GM19397 (cell line): Measurements from ENCODE around the gene MRPS23.
A peak's percentile ranks its signal among the peaks of the same experiment; 100 is the strongest.

ENCODE experiments used
- ATAC-seq: cut with Tn5 transposase; IDR thresholded peaks from one replicate; pipeline ENCODE4 v1.9.1; 2021; ENCODE audit warnings: mild to moderate bottlenecking, moderate library complexity; ENCODE audit not compliant: unreplicated experiment

The MRPS23 gene

DNA sequence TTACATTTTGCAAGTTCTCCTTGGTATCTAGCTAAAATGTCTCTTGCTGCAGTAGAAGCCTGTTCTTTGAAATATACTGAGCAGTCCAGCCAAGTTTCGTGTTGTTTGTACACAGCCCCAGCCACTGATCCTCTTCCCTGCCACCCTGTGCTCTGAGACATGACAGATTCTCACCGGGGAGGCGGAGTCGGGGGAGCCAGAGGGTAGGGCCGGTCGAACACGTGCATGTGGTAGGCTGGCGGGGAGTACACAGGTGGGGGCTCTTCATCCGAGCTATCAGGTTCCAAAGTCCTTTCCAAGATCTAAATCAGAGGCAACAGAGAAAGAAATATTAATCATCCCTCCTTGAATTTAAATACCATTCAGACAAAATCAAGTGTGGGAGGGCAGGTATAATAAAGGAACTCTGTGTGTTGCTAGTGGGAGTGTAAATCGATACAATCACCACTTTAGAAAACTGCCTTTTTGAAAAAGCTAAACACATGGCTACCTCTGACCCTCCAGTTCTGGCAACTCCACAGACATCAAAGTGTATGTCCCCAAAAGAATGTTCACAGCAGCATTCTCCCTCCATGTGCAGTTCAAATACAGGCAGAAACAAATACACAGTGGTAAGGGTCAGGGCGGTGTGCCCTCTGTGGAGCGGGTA is 29.7 kb upstream of the MRPS23 start:
- ATAC-seq, result no peak

DNA sequence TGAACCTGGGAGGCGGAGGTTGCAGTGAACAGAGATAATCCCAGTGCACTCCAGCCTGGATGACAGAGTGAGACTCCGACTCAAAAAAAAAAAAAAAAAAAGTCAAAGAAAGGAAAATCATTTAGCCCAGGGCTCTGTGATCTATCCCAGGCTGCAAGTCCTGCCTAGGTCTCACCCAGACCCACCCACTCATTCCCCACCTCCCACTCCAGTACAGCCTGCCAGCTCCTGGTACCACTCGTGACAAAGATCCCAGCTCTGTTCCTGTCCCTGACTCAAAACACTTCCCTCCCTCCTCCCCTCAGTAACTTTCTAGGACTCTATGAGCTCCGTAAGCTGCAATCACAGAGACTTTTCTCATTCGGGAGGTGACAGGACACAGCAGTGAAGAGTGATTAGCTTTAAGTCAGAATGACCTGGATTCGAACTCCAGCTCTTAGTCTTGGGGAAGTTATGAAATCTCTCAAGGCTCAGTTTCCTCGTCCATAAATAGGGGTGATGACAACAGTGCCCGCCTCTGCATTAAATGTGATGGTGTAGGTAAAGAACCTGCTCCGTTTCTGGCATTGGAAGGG is 28.0 kb upstream of the MRPS23 start:
- no peak for ATAC-seq

DNA sequence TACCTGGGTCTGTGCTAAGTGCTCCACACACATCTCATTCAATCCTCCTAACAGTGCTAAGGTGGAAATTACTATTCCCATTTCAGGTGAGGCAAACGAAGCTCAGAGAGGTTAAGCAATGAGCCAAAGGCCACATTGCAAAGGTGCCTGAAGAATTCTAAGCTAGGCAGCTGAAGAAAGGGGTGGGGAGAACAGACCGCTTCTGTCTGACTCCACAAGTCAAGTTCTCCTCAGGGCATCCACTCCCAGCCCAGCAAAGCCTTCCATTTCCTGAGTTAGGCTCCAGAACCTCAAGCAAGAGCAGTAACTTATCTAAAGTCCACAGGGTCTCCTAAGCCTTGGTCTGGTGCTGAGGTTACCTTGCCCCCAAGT is 27.0 kb upstream of the MRPS23 start:
- no peak for ATAC-seq

DNA sequence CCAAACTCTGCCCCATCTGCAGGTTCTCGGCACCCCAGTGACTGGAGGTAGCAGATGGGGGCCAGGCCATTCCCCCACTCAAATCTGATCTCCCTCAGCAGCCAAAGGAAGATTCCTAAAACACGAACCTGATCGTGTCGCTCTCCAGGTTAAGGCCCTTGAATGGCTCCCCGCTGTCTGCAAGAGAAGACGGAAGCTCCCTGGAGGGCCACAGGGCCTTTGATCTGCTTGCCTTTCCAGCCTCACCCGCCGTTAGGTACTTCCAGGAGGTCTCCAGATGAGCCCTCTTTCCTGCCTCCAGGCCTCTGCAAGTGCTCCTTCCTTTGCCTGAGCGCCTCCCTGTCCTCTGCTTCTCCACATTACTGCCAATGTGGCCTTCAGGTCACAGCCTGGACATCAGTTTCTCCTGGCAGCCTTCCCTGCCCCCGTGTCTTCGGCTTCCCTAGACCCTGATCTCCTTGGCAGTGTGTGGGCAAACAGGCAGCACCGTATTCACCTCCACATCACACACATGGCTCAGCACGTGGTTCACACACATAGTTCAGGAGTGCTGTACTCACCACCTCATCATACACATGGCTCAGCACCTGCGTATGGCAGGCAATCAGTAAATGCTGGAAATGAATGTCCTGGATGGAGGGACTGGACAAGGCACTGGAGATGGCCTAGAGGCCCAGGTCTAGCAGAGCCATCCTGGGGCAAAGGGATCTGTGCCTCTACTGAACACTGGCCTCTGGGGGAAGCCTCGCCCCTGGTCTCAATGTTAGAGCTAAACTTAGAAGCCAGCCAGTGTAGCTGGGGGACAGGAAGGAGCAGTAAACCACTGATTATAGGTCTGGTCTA is 26.4 kb upstream of the MRPS23 start:
- ATAC-seq, result no peak

DNA sequence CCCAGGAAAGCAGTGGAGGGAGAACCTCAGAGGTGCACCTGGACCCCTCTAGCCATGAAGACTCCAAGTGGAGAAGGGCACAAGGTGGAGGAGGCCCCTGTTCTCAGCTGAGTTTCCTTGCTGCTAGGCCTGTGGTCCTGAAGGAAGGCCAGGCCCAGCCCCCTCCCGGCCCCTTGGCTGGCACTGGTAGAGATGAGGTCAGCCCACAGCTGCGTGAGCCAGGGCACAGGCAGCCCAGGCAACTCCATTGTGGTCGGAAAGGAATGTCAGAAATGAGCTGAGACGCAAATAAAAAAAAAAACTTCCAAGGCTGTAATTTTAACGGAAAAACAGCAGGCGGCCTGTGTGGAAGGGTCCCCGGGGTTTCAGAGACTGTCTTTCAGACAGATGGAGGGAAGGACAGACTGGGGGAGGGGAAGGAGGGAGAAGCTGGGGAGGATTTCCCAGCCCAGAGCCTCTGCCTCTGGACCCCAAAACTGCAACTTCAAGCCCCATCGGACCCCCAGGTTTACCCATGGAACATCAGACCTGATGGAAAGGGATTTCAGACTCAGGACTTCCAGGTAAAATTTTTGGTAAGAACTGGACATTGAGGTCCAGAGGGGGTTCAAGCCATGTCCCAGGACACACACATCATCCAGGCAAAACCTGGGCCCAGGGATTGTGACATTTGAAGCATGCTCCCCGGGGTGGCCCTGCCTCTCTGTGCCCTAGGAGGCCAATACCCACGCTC is 25.6 kb upstream of the MRPS23 start:
- ATAC-seq, result no peak

DNA sequence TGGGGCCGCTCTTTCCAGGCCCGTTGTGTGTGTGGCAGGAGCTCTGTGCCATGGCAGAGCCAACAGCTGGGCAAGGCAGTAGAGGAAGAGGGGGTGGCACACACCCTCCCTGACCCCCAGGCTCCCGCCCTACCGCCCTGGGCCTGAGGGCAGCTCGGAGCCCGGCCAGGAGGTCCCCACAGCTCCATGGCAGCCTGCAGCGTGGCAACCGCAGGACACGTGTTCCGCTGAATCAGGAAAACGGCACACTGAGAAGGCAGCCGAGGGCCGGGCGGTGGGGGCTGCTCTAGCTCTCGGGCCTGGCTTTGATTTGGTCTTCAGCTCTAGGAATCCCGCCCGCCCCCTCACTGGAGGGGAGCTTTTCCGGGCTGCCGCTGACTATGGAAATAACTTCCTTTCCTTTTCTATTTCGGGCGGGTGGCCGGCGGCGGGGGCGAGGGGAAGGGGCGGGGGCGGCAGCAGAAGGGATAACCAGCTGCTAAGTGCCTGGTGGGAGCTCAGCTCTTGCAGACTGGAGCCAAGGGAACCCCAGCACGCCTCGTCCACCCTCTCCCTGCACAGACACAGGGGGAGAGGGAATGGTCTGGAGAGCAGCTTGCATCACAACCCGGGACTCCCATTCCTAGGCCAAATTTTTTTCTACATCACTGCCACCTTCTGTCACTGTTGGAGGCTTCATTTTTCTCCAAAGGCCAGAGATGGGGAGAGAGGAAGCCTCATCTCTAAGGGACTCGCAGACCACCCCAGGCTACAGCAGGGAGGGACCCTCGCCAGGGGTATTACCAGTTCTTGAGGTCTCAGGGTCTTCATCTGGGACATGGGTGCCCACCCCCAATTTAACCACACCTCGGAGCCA is 24.8 kb upstream of the MRPS23 start:
- ATAC-seq, result no peak

DNA sequence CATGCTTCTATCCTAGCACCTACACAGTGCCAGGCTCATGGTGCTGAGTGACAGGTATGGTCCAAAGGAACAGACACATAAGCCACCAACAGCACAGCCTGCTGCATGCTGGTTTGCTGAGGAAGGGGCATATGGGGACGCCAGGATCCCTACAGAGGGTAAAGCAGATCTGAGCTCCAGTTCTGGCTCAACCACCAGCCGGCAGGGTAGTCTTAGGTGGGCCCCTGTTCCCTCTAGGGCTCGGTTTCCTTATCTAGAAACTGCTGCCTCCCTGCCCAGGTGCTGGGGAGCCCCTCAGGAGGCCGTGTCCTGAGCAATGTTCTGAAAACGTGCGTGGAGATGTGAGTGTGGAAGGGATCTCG is 24.2 kb upstream of the MRPS23 start:
- ATAC-seq, result no peak

DNA sequence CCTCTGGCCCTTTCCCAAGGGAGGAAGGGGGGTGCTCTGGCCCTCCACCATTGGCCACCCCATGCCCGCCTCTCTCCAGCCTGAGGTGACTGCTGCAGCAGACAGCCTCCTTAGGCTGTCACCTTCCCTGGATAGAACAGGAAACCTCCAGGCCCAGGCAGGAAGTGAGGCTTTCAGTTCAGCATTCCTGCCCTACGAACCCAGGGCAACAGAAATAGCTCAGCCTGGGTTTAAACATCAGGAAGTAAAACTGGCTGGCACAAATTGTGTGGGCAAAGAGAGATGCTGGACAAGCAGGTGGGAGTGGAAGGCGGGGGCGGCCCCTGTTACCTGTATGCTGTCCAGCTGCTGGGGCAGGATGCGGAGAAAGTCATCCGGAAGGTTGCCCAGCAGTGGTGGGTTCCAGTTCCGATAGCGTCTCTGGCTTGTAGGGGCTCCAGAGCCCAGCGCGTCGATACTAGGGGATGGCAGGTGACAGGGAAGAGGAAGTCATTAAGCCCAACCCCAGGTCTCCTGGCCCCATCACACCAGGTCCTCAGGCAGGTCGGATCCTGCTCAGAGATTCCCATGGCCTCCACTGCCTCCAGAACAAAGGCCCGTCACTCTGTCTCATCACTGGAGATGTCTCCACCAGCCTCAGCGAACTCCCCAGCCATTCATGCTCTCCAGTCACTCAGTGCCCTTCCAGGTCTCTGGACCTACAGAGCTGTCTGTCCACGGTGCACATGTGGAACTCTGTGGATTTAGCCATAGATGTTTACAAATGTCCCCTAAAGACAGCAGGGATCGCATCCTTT is 23.6 kb upstream of the MRPS23 start:
- no peak for ATAC-seq

DNA sequence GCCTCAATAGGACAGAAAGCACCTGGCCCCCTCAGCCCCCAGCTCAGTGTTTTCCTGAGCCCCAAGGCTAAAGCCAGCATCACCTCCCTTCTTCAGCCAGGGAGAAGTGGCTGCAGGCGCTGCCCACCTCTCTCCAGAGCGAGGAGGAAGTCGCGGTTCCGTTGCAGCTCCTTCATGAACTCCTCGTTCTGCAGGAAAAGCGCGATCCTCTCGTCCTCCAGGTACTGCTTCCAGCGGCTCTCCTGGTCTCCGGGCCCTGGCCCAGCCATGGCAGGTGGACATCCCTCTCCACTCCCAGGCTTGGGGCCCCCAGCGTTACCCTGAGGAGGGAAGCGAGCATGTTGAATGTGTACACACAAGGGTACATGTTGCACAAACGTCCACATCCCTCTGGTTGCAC is 22.7 kb upstream of the MRPS23 start:
- no peak for ATAC-seq

DNA sequence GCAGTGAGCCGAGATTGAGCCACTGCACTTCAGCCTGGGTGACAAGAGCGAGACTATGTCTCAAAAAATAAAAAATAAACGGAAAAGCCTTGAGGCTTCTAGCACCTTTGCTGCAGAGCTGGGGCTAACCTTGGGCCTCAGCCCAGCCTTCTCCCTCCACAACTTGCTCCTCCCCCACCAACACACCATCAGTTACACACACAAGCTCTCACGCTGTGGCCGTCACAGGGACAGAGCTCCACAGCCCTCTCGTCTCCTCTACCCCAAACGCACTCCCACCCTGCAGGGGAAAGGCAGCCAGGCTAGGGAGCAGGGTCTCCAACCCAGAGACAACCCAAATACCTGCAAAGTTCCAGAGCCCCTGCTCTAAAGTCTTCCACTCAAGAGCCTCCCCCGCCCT is 22.0 kb upstream of the MRPS23 start:
- ATAC-seq, result no peak

DNA sequence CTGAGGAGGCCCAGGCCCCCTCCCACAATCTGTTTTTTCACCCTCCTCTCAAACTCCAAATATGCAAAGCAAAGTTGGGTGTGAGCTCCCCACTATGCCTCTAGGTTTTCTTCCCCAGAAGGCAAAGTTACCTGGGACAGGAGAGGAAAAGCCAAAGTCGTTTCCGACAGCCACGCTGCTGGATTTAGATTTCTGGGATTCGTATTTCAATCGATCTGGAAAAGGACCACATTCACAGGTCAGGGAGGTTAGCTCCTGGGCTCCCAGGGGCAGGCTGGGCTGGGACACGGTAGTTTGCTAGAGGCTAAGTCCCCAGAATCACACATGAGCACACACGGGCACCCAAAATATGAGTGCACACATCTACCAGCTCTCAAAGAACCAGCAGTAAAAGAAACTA is 21.3 kb upstream of the MRPS23 start:
- no peak for ATAC-seq

DNA sequence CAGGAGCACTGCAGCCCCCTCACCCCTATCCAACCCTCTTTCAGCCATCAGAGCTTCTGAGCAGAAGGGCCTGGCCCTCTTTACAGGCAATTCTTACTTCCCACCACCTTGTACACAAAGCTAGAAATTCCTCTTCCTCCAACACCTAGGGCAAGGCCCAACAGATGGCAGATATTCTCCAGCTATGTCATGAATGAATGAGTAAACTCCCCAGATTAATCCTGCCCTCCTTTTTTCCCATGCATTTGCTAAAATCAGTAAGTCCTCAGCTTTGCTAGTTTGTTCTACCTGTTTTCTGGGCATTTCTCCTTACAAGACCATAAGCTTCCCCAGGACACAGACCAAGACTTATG is 20.4 kb upstream of the MRPS23 start:
- no peak for ATAC-seq

DNA sequence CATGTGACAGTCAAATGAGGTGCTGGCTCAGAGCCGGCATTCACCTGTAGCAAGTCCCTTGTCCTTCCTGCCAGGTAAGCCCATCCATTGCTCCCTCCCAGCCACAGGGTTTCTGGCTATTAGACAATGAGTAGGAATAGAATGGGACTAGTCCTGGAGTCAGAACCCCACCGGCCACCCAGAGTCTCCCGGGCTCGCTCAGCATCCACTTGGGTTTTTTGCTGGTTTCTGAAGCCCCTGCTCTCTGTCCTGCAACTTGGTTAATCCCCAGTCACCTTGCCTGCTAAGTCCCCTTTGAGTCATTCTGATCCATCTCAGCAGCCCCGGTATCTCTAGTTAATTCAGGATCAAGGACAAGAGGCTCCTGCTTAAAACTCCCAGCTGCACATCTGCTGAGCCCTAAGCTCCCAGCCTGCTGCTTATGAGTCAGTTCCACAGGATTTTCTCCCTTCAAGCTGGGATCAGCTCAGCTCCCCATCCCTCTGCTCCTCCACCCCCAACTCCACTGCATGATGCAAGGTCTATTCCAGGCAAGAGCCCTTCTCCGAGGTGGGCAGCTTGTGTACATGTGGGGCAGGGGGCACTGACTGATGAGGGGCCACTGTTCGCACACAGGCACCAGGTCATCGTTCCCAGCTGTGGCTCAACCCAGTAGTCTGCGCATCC is 19.9 kb upstream of the MRPS23 start:
- no peak for ATAC-seq

DNA sequence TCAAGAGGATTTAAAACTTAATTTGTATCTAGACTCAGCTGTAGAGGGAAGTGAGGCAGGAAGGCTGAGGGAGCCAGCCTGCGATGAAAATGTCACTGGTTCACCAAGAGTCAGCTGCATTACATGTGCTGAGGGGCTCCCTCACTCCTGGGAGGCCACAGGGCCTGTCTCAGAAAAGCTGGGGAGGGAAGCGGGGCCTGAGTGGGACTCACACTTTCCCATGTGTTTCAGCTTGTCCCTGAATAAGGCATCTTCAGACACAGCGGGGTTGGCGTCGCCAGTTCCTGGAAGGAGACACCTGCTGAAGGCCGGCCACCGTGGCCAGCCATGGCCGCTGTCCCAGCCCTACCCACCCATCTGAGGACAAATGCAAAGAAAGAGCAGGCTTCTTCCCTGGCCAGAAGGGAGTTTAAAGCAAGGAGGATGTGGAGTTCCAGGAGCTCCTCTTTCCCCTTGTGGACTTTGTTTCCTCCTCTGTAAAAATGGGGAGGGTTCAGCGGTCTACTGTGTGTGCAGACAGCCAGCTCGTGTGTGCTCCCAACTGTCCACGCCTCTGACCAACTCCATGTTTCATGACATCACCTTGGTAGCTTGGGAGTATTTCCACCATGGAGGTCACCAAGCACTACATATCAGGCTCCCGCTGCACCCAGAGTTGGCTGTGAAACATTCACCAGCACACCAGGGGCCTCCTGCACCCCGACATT is 19.2 kb upstream of the MRPS23 start:
- ATAC-seq, result no peak

DNA sequence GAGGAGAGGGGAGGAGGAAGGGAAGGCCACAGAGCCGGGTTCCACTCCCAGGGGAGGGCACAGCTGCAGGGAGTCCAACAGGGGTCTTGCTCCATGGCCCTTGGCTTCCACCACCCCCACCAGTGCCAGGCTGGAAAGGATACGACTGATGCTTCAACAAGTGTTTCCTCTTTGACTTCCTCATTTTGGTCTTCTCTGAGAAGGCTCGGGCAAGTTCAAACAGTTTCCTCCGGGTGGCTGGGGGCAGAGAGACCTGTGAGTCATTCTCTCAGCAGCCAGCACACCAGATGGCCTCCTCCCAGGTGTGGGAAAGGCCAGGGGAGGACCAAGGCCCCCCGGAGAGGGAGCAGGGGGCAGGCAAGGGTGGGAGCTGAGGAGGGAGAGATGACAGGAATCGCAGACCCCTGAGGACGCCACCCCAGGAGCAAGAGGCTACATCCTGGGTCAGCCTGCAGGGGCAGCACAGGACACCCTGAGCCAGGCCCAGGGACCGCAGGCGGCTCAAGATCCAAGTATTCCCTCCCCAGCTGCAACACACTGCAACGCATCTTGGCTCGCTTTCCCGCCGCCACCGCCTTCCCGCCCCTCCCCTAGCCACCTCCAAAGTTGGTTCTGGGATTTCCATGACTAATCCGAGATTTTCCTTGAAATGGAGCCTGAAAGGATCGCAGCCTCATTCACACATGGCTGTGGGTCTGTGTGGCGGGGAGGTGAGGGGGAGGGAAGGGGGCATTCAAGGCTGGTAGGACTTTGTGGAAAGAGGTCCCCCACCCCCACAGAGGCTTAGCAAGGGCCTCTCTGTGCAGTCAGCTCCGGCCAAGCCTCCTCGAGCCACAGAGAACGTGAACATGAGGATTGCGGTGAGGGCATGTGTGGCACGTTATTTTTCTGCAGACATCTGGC is 18.4 kb upstream of the MRPS23 start:
- peak; percentile 54 for ATAC-seq

DNA sequence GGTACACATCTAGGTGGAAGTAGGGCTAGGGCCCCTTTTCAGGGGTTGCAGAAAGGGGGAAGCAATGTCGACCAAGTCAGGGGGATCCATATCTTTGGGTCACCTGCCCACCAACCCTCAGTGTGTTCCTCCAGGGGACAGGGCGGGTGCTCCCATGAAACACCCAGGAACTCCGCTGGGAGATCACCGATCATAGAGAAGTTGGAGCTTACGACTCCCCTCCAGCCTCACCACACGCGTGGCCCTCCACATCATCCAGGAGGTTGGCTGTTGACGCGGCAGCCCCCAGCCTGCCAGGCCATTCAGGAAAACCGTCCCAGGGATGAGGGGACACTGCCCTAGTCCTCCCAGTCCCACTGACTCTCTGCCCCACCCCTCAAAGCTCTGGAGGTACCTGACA is 17.3 kb upstream of the MRPS23 start:
- ATAC-seq, result no peak

DNA sequence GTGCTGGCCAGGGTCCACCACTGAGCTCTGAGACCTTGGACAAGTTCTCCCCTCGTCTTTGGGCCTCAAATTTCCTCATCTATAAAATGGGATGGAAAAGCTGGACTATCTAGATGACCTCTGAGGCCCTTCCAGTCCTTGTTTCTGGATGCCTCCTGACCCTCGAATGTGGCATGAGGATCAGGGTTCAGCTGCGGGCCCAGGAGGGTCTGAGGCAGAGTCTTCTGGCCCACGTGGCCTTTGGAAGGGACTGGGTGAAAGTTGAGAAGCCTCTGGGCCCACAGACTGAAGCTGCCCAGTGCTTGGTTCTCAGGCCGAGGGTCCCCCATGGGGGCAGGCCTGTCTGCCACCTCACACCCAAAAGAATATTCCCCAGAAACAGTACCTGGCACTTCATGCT is 16.9 kb upstream of the MRPS23 start:
- ATAC-seq, result no peak

DNA sequence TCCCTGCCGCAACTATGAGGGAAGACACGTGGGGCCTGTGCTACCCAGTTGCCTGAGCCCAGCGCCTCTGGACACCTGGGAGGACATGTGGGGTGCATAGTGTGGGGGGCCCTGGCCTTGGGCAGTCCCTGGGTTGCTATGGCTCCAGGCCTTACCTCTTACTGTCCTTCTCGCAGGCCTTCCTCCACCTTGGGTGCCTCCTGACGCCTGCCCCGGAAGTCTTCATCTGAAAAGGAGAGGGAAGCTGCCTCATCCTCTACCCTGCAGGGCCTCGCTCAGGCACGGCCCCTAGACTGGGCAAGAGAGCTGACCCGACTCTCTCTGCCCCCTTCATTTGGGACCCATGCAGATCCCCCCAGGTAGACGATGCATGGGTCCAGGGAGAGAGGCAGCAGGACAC is 16.5 kb upstream of the MRPS23 start:
- ATAC-seq, result no peak
